ENCODE data around the gene CCDC57. TPM values are rescaled to one million over a fixed set of nuclear protein-coding genes. Genes with fewer than 3 reads are reported as not detected.

Gene CCDC57
- total and polyA plus RNA-seq, 2 of the 4 experiments (the other 2 are of a cell fraction): 7.3 to 31.3 TPM

DNA sequence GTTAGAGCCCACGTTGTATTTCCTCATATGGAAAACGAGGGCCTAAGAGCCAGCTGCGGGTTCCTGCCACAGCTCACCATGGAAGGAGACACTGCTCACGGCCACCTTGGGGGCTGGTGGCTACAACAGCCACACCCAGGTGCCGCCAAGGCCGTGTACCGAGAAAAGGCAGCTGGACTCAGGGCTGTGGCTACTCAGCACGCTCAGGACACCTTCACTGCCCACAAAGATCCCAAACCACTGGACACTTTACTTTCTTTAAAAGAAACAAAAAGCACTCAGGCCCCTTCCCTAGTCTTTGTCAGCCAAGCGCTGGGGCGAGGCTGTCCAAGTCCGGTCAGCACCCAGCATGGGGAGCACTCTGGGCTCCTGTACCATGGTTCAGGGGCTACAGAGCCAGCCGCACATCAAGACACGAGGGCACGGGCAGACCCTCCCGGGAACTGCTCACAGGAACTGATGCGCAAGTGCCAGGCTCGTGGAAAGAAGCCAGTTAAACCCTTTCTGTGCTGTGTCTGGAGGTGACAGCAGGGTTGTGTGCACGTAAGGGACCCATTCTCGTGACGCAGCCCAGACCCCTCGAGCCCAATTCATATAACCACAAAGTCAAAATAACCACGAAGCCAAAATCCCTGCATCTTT lies 34.7 kb upstream of the CCDC57 start:
- no peaks in the 10 kb centered on the region for H3K9me3 ChIP-seq (ENCODE audit: control insufficient read depth, insufficient read depth, low read length)
- H3K36me3 ChIP-seq (ENCODE audit: control insufficient read depth, insufficient read depth, low read length): peaks cover 95% of the 10 kb centered on the region
- H3K27me3 ChIP-seq (ENCODE audit: control insufficient read depth, insufficient read depth, low read length): no peaks in the 10 kb centered on the region
- H3K56ac ChIP-seq (ENCODE audit: extremely low read depth, insufficient read depth, low read length): no peak overlapping the region
- POLR2A ChIA-PET (ENCODE audit: unreplicated experiment): no interaction called here
- H3K4me3 ChIP-seq (ENCODE audit: insufficient read depth, low read depth, low read length): no peak overlapping the region
- H3K9me1 ChIP-seq (ENCODE audit: insufficient read depth, low read length): peaks cover 3% of the 10 kb centered on the region; the same call in 1 of the 2 replicates
- peaks cover 99% of the 10 kb centered on the region for H4K20me1 ChIP-seq (ENCODE audit: insufficient read depth, low read length)
- TF ChIP-seq, protein P1, sequence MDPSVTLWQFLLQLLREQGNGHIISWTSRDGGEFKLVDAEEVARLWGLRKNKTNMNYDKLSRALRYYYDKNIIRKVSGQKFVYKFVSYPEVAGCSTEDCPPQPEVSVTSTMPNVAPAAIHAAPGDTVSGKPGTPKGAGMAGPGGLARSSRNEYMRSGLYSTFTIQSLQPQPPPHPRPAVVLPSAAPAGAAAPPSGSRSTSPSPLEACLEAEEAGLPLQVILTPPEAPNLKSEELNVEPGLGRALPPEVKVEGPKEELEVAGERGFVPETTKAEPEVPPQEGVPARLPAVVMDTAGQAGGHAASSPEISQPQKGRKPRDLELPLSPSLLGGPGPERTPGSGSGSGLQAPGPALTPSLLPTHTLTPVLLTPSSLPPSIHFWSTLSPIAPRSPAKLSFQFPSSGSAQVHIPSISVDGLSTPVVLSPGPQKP (IDR thresholded peaks at IDR 0.05; ENCODE audit: borderline replicate concordance, low read depth, low read length): no peak
- no peak; the same call in none of the 2 replicates for TF ChIP-seq POLR2A (IDR thresholded peaks at IDR 0.05; ENCODE audit: low read depth, low read length)
- TF ChIP-seq, protein P2, sequence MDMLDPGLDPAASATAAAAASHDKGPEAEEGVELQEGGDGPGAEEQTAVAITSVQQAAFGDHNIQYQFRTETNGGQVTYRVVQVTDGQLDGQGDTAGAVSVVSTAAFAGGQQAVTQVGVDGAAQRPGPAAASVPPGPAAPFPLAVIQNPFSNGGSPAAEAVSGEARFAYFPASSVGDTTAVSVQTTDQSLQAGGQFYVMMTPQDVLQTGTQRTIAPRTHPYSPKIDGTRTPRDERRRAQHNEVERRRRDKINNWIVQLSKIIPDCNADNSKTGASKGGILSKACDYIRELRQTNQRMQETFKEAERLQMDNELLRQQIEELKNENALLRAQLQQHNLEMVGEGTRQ (IDR thresholded peaks at IDR 0.05; ENCODE audit: low read depth, low read length): no peak
- TF ChIP-seq CEBPB (IDR thresholded peaks at IDR 0.05; ENCODE audit: low read depth, low read length): no peak
- no peak for TF ChIP-seq NFE2L2 (IDR thresholded peaks at IDR 0.05; ENCODE audit: low read depth, low read length)
- TF ChIP-seq FOS (IDR thresholded peaks at IDR 0.05; ENCODE audit: low read depth, low read length): no peak
- TF ChIP-seq, protein P3, sequence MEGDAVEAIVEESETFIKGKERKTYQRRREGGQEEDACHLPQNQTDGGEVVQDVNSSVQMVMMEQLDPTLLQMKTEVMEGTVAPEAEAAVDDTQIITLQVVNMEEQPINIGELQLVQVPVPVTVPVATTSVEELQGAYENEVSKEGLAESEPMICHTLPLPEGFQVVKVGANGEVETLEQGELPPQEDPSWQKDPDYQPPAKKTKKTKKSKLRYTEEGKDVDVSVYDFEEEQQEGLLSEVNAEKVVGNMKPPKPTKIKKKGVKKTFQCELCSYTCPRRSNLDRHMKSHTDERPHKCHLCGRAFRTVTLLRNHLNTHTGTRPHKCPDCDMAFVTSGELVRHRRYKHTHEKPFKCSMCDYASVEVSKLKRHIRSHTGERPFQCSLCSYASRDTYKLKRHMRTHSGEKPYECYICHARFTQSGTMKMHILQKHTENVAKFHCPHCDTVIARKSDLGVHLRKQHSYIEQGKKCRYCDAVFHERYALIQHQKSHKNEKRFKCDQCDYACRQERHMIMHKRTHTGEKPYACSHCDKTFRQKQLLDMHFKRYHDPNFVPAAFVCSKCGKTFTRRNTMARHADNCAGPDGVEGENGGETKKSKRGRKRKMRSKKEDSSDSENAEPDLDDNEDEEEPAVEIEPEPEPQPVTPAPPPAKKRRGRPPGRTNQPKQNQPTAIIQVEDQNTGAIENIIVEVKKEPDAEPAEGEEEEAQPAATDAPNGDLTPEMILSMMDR (conservative IDR thresholded peaks at IDR 0.05; ENCODE audit: low read depth, low read length): no peak
- TF ChIP-seq BHLHE40 (IDR thresholded peaks at IDR 0.05; ENCODE audit: low read depth, low read length): no peak
- TF ChIP-seq RCOR1 (IDR thresholded peaks at IDR 0.05; ENCODE audit: insufficient replicate concordance, low read length): no peak
- ATAC-seq (ENCODE audit: low read depth) (no peak), DNase-seq (no peak)
- in situ Hi-C loops (cut with MboI; ENCODE audit: low sequenced_read_pairs): no loop called here
- no peak overlapping the region for H3K4me2 ChIP-seq (ENCODE audit: low read depth, low read length)
- intact Hi-C loops (cut with micrococcal nuclease): no loop called here
- H3K23ac ChIP-seq (ENCODE audit: low read depth, low read length): 0 out of 2 replicates have a peak overlapping the region, but pooled peaks have one; percentile 31
- H2BK20ac ChIP-seq (ENCODE audit: low read depth, low read length): no peak overlapping the region
- H3K4ac ChIP-seq (ENCODE audit: low read depth, low read length): no peak overlapping the region
- no peak overlapping the region for H4K5ac ChIP-seq (ENCODE audit: low read depth, low read length)
- no peak overlapping the region for H2AK9ac ChIP-seq (replicated peaks; ENCODE audit: low read depth, low read length, poor library complexity)
- dilution Hi-C loops (cut with HindIII; ENCODE audit: low sequenced_read_pairs, unreplicated experiment): no loop called here
- no peak overlapping the region for H2AFZ ChIP-seq (replicated peaks; ENCODE audit: low read length, poor library complexity)
- peak overlapping the region; percentile 36; the same call in 1 of the 2 replicates for H3K27ac ChIP-seq (ENCODE audit: insufficient read depth, low read length)
- H2AK5ac ChIP-seq (ENCODE audit: low read depth, low read length): no peak overlapping the region
- peaks cover 12% of the 10 kb centered on the region; the same call in 1 of the 2 replicates for H3K4me1 ChIP-seq (ENCODE audit: control insufficient read depth, insufficient read depth, low read length)
- H2BK120ac ChIP-seq (ENCODE audit: low read depth, low read length): no peak overlapping the region
- H3K79me1 ChIP-seq (ENCODE audit: low read depth in 1 of 2, low read length in 2 of 2): peaks cover 10 to 94% of the 10 kb centered on the region in 2 experiments; a peak in 3 of 4 replicates
- H4K8ac ChIP-seq (ENCODE audit: low read depth in 2 of 2, low read length in 2 of 2): no peak overlapping the region
- no TSS peak for BruUV-seq (replicated peaks)
- no peak overlapping the region for H3K14ac ChIP-seq (replicated peaks; ENCODE audit: low read depth, low read length)
- H3K9ac ChIP-seq (ENCODE audit: low read depth, low read length): no peak overlapping the region
- CTCF ChIA-PET: interaction anchor here (0.6 kb wide), 1 partner anchor 50 kb away, joined by 3 read pairs; no protein-coding TSS in a partner anchor
- no peak overlapping the region for H2BK5ac ChIP-seq (ENCODE audit: low read depth, low read length, poor library complexity, severe bottlenecking)
- H3K18ac ChIP-seq (ENCODE audit: low read depth, low read length): no peak overlapping the region
- 86% methylated on average over 9 of the region's 22 CpGs; no CpG with 5 or more reads in 1 of the 2 experiments for WGBS, 2 experiments (ENCODE audit: extremely low coverage in 2 of 2, insufficient read length in 1 of 2)
- no peak overlapping the region for H2BK15ac ChIP-seq (ENCODE audit: low read depth, low read length)
- H4K91ac ChIP-seq (ENCODE audit: insufficient read depth, low read depth, low read length): no peak overlapping the region

All from IMR-90 (cell line).